RWPE1 (cell line): ENCODE data around the gene BRD3.
"Not testable (repeated sequence)": the region's sequence is repeated elsewhere in the genome, so short reads cannot be mapped to it uniquely, and the experiment has no call there.

ENCODE experiments used
- CTCF ChIA-PET: fragments of 350-600 bp; sonication (Branson Sonifier 250); formaldehyde crosslinking; extraction: SDS; loops from one replicate; lab custom pipeline; 2021; lab: Yijun Ruan, JAX
- POLR2A ChIA-PET: fragments of 400-600 bp; formaldehyde crosslinking; extraction: SDS; loops from one replicate; lab custom pipeline; 2020; ENCODE audit warnings: antibody characterized with exemption; ENCODE audit not compliant: low non-redundant PET; lab: Yijun Ruan, JAX
- DNase-seq: peaks from one replicate; pipeline ENCODE4 v3.0.0; 2012; ENCODE audit warnings: low spot score
- H3K27ac ChIP-seq: fragments of 450-650 bp; 2 replicates; pipeline ENCODE4 v1.5.1; 2017
- TF ChIP-seq, protein P1 (sequence below): fragments of 450-650 bp; conservative IDR thresholded peaks from 2 replicates; pipeline ENCODE4 v1.5.1; 2017; ENCODE audit warnings: low read depth, mild to moderate bottlenecking

Gene BRD3

DNA sequence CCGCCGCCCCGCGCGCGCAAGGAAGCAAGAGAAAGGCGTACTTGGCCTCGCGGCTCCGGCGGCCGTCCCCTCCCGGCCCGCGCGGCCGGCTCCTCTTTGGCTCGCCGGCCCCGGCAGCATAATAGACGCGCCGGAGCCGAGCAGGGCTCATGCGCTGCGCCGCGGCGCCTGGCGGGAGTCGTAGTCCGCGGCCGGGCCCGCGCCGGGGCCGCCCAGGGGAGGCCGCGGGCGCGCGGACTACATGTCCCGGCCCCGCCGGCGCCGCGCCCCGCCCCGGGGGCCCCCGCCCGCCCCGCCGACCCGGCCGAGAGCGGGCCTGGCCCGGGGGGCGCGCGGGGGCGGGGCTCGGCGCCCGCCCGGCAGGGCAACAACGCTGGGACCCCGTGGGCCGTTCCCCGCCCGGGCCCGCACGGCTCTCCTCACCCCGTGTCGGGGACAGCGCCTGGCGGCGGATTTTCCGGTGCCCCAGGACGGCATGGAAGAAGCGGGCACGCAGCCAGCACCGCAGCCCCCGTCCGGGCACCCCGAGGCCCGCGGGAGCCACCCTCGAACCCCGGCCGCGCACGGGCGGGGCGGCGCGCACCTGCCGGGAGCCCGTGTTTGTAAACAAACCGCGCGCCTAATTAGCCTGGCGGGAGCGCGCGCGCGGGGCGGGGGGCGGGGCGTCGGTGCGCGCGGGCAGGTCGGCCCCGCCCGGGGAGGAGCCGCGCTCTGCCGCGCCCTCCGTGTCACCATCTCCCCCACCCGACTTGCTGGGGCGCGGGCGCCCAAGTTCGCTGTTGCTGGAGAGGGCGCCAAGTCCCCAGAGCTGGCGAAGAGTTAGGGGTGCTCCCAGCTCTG, at the start of gene BRD3:
Gene BRD3, minus strand, starts transcription at position 123 of the 840 bp plus-strand sequence. CDS start 14,549 bp downstream, outside the sequence.
- ChIA-PET POLR2A (no interaction called here), CTCF (interaction anchor here (0.6 kb wide), 1 partner anchor 681 kb away, joined by 3 read pairs; no protein-coding TSS in a partner anchor)
- H3K27ac ChIP-seq = peak within 1 kb of the TSS; percentile 96
- TF ChIP-seq, protein P1, sequence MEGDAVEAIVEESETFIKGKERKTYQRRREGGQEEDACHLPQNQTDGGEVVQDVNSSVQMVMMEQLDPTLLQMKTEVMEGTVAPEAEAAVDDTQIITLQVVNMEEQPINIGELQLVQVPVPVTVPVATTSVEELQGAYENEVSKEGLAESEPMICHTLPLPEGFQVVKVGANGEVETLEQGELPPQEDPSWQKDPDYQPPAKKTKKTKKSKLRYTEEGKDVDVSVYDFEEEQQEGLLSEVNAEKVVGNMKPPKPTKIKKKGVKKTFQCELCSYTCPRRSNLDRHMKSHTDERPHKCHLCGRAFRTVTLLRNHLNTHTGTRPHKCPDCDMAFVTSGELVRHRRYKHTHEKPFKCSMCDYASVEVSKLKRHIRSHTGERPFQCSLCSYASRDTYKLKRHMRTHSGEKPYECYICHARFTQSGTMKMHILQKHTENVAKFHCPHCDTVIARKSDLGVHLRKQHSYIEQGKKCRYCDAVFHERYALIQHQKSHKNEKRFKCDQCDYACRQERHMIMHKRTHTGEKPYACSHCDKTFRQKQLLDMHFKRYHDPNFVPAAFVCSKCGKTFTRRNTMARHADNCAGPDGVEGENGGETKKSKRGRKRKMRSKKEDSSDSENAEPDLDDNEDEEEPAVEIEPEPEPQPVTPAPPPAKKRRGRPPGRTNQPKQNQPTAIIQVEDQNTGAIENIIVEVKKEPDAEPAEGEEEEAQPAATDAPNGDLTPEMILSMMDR = no peak; the same call in 1 of the 2 replicates
- DNase-seq = peak; percentile 95

DNA sequence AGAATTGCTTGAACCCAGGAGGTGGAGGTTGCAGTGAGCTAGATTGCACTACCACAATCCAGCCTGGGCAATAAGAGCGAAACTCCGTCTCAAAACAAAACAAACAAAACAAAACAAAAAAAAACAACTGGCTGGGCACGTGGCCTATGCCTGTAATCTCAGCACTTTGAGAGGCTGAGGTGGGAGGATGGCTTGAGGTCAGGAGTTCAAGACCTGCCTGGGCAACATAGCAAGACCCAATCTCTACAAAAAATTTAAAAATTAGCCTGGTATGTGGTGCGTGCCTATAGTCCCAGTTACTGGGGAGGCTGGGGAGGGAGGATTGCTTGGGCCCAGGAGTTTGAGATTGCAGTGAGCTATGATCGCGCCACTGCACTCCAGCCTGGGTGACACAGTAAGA, 44.7 kb upstream of the BRD3 start:
- H3K27ac ChIP-seq = no peak overlapping the region
- CTCF ChIA-PET = interaction anchor here (0.6 kb wide), 1 partner anchor 18 kb away, joined by 4 read pairs; no protein-coding TSS in a partner anchor
- TF ChIP-seq, protein P1 = no peak
- POLR2A ChIA-PET = no interaction called here
- no peak for DNase-seq

DNA sequence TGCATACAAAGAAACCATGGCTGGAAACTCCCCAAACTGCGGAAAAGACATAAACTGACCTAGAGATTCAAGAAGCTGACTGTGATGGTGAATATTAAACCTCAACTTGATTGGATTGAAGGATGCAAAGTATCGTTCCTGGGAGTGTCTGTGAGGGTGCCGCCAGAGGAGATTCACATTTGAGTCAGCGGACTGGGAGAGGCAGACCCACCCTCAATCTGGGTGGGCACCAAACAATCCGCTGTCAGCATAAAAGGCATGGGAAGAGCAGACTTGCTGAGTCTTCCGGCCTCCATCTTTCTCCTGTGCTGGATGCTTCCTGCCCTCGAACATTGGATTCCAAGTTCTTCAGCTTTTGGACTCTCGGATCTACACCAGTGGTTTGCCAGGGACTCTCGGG, 43.2 kb upstream of the BRD3 start:
- DNase-seq = no peak
- POLR2A ChIA-PET = no interaction called here
- CTCF ChIA-PET = interaction anchor here (0.6 to 0.7 kb wide), 2 partner anchors 678 to 1563 kb away, joined by 3 to 4 read pairs; no protein-coding TSS in a partner anchor
- H3K27ac ChIP-seq = no peak overlapping the region
- TF ChIP-seq, protein P1 = no peak

DNA sequence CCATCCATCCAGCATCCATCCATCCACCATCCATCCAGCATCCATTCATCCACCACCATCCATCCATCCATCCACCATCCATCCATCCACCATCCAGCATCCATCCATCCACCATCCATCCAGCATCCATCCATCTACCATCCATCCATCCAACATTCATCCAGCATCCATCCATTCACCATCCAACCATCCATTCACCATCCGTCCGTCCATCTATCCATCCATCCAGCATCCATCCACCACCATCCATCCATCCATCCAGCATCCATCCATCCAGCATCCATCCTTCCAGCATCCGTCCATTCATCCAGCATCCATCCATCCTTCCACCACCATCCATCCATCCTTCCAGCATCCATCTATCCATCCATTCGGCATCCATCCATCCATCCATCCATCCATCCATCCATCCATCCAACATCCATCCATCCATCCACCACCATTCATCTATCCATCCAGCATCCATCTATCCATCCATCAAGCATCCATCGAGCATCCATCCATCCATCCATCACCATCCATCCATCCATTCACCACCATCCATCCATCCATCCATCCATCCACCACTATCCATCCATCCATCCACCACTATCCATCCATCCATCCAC, 35.7 kb upstream of the BRD3 start:
- H3K27ac ChIP-seq = no peak overlapping the region
- TF ChIP-seq, protein P1 = no peak
- ChIA-PET CTCF (no interaction called here), POLR2A (no interaction called here)
- DNase-seq = no peak

DNA sequence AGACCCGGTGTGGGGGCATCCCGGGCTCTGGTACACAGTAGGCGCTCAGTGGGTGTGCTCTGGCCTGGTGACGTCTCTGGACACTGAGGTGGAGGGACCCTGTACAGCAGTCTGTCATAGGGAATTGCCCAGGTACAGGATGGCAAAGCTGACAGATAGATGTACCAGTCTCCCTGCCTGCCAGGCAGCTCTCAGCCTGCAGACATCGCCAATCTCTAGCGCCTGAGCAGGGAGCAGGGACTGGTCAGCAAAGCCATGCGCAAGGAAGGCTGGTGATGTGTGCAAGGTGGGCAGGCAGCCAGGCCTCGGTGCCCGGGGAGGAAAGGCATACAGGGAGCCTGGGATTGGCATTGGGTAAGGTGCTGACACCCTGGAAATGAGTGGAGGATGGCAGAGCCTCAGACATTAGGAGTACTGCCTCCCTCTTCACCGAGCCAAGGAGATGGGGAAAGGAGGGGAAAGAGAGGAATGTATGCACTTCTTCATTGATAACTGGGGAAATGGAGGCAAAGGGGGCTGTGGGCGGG, 33.9 kb upstream of the BRD3 start:
- TF ChIP-seq, protein P1 = no peak
- no peak overlapping the region for H3K27ac ChIP-seq
- no peak for DNase-seq
- POLR2A ChIA-PET = no interaction called here
- CTCF ChIA-PET = no interaction called here

DNA sequence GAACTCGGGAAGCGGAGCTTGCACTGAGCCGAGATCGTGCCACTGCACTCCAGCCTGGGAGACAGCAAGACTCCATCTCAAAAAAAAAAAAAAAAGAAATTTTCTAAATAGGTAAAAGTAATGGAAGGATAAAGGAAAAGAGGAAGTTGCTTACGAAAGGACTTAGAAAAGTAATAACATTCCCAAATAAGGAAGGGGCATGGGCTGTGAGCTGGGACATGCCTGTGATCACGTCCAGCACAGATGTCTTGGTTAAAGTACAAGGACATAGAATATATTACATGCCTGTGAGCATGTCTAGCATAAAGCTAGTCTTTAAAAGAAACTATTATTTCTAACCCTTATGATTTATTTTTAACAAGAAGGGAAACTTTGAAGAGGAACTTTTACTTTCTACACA, 33.3 kb upstream of the BRD3 start:
- H3K27ac ChIP-seq, DNase-seq, POLR2A ChIA-PET: not testable (repeated sequence)
- CTCF ChIA-PET = interaction anchor here (0.6 kb wide), 1 partner anchor 14 kb away, joined by 5 read pairs; no protein-coding TSS in a partner anchor
